ENCODE results near the gene CDH23.

CDH23 gene

DNA sequence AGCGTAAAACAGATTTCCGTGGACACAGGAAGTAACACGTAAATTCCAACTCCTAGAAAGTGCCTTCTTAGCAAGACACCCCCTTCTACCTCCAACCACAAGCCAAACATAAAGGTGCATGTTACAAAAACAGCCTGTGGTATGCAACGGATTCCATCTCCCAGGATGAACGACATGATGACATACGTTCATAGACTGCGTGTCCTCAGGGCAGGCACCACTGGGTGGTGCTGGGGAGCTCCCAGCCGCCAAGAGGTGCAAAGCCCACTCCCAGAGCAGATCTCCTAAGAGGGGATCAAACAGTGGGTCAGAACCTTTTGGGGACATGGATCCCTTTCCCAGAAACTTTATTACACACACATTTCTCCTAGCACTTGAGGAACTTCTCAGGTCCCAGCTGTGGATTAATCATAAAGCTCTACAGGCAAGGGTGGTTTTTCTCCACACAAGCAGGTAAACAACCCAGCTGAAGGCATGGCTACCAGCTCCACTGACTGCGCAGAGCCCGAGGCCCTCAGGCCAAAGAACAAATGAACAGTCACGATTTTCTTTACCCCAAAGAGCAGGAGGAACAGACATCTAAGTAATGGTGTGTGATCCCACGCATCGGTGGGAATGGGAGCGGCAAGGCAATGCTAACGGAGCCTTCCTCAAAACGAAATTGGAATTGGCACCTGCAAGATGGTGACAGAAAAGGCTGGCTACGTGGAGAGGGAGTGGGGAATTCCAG, 440.5 kb downstream of the CDH23 start:
- no peak for ATAC-seq
- TF ChIP-seq ZNF8 (CRISPR knock-in tag; IDR thresholded peaks at IDR 0.05): 0 out of 2 replicates have a peak, but pooled peaks have one; percentile 19
- no peak for TF ChIP-seq ZFP3 (CRISPR knock-in tag; IDR thresholded peaks at IDR 0.05)

DNA sequence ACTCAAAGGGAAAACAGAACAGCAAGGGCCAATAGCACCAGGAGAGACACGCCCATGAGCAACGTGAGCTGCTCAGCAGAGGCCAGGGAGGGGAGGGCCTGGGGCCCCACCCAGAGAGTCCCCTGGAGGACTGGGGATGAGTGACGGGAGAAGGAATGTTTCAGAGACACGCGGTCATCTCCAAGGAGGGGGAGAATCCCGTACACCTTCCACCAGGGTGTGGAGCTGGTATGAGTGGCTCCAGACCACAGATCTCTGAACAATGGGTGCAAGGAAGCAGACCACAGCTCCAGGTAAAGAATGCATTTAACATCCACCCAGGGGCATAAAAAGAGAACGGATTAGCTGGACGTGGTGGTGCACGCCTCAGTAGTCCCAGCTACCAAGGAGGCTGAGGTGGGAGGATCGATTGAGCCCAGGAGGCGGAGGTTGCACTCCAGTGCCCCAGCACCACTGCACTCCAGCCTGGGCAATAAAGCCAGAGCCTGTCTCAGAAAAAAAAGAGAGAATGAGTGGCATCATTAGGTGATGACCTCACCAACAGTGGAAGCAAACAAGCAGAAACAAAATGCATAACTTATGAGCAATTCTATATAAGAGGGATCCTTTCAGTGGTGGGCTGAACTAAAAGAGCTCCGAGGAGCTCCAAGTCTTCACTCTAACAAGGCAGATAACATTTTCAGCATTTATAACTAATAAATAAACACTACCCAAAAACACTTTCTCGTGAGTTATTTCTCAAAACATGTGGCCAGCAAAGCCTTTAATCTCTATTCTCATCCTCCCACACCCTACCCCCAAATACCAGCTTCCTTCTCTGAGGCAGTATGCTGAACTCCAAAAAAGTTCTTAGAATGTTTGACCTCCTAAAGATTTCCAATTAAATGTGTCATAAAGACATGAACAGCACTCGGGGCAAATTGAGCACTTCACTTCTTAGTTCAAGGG, 441.8 kb downstream of the CDH23 start:
- no peak for ATAC-seq
- TF ChIP-seq SNAI2 (CRISPR knock-in tag; IDR thresholded peaks at IDR 0.05): no peak
- TF ChIP-seq, protein P1, sequence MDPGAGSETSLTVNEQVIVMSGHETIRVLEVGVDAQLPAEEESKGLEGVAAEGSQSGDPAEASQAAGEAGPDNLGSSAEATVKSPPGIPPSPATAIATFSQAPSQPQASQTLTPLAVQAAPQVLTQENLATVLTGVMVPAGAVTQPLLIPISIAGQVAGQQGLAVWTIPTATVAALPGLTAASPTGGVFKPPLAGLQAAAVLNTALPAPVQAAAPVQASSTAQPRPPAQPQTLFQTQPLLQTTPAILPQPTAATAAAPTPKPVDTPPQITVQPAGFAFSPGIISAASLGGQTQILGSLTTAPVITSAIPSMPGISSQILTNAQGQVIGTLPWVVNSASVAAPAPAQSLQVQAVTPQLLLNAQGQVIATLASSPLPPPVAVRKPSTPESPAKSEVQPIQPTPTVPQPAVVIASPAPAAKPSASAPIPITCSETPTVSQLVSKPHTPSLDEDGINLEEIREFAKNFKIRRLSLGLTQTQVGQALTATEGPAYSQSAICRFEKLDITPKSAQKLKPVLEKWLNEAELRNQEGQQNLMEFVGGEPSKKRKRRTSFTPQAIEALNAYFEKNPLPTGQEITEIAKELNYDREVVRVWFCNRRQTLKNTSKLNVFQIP (CRISPR knock-in tag; IDR thresholded peaks at IDR 0.05; ENCODE audit: borderline replicate concordance, low read depth): no peak
- TF ChIP-seq, protein P2, sequence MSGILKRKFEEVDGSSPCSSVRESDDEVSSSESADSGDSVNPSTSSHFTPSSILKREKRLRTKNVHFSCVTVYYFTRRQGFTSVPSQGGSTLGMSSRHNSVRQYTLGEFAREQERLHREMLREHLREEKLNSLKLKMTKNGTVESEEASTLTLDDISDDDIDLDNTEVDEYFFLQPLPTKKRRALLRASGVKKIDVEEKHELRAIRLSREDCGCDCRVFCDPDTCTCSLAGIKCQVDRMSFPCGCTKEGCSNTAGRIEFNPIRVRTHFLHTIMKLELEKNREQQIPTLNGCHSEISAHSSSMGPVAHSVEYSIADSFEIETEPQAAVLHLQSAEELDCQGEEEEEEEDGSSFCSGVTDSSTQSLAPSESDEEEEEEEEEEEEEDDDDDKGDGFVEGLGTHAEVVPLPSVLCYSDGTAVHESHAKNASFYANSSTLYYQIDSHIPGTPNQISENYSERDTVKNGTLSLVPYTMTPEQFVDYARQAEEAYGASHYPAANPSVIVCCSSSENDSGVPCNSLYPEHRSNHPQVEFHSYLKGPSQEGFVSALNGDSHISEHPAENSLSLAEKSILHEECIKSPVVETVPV (CRISPR knock-in tag; IDR thresholded peaks at IDR 0.05): no peak
- no peak for TF ChIP-seq BACH2 (CRISPR knock-in tag; IDR thresholded peaks at IDR 0.05; ENCODE audit: borderline replicate concordance)
- TF ChIP-seq RARB (CRISPR knock-in tag; IDR thresholded peaks at IDR 0.05): no peak
- TF ChIP-seq, protein P3, sequence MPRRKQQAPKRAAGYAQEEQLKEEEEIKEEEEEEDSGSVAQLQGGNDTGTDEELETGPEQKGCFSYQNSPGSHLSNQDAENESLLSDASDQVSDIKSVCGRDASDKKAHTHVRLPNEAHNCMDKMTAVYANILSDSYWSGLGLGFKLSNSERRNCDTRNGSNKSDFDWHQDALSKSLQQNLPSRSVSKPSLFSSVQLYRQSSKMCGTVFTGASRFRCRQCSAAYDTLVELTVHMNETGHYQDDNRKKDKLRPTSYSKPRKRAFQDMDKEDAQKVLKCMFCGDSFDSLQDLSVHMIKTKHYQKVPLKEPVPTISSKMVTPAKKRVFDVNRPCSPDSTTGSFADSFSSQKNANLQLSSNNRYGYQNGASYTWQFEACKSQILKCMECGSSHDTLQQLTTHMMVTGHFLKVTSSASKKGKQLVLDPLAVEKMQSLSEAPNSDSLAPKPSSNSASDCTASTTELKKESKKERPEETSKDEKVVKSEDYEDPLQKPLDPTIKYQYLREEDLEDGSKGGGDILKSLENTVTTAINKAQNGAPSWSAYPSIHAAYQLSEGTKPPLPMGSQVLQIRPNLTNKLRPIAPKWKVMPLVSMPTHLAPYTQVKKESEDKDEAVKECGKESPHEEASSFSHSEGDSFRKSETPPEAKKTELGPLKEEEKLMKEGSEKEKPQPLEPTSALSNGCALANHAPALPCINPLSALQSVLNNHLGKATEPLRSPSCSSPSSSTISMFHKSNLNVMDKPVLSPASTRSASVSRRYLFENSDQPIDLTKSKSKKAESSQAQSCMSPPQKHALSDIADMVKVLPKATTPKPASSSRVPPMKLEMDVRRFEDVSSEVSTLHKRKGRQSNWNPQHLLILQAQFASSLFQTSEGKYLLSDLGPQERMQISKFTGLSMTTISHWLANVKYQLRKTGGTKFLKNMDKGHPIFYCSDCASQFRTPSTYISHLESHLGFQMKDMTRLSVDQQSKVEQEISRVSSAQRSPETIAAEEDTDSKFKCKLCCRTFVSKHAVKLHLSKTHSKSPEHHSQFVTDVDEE (CRISPR knock-in tag; IDR thresholded peaks at IDR 0.05): no peak
- TF ChIP-seq ZC3H10 (CRISPR knock-in tag; IDR thresholded peaks at IDR 0.05): no peak
- TF ChIP-seq ESRRG (CRISPR knock-in tag; IDR thresholded peaks at IDR 0.05): no peak
- TF ChIP-seq ZNF565 (CRISPR knock-in tag; conservative IDR thresholded peaks at IDR 0.05; ENCODE audit: low read depth): no peak
- TF ChIP-seq, protein P4, sequence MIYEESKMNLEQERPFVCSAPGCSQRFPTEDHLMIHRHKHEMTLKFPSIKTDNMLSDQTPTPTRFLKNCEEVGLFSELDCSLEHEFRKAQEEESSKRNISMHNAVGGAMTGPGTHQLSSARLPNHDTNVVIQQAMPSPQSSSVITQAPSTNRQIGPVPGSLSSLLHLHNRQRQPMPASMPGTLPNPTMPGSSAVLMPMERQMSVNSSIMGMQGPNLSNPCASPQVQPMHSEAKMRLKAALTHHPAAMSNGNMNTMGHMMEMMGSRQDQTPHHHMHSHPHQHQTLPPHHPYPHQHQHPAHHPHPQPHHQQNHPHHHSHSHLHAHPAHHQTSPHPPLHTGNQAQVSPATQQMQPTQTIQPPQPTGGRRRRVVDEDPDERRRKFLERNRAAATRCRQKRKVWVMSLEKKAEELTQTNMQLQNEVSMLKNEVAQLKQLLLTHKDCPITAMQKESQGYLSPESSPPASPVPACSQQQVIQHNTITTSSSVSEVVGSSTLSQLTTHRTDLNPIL (CRISPR knock-in tag; IDR thresholded peaks at IDR 0.05; ENCODE audit: low read depth): no peak
- no peak for TF ChIP-seq CSDC2 (CRISPR knock-in tag; IDR thresholded peaks at IDR 0.05)
- TF ChIP-seq ZFP30 (CRISPR knock-in tag; IDR thresholded peaks at IDR 0.05): no peak

DNA sequence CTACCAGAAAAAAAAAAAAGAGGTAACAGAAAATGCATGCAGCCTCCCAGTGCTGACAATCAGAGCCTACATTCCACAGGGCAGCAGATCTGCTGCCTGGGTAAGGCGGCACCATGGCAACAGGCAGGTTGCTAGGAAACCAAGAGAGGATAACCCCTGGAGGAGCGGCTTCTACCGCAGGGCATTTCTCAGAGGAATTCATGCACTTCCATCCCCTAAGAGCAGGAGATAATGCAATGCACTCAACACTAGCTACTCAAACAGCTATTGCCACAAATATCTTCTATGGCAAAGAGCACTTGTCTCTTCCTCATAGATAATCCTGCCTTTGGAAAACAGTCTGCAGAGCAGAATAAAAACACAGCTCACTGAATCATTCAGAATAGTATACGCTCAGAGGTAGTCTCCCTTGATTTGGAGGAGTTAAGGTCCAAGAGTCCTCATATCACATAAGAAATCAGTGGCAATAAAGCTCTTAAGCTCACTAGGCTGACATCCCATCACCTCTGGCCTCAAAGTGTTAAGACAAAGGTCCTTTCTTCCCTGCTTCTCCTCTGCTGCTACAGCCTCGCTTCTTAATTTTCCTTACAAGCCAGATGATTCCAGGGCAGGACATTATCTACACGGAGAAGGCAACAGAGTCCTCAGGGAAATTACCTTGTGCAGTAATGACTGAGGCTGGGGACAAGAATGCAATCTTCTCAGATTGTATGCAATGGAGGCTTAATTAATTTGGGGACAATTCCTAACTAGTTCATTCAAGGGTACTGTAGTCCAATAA, 443.6 kb downstream of the CDH23 start:
- TF ChIP-seq ISL1 (CRISPR knock-in tag; IDR thresholded peaks at IDR 0.05) (peak; percentile 57), GLIS3 (CRISPR knock-in tag; IDR thresholded peaks at IDR 0.05) (no peak)
- peak; percentile 94 for ATAC-seq

DNA sequence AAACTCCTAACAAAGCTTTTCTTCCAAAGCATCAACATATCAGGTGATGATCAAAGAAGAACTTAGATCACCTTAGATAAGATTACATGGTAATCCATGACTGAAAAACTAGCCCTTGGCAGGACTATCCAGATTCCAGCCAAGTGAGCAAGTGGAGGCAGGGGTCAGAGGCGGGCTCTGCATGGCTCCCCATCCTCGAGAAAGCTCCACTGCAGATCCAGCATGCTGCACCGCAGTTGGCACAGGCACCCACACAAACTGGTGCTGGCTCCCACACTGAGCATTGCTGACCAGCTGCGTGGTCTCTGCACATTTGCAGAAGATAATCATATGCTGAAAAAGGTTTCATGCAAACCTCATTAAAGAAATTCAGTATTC, 444.2 kb downstream of the CDH23 start:
- no peak for ATAC-seq
- TF ChIP-seq ZFP30 (CRISPR knock-in tag; IDR thresholded peaks at IDR 0.05) (no peak), ZNF8 (CRISPR knock-in tag; IDR thresholded peaks at IDR 0.05) (no peak), RARB (CRISPR knock-in tag; IDR thresholded peaks at IDR 0.05) (no peak), ISL1 (CRISPR knock-in tag; IDR thresholded peaks at IDR 0.05) (no peak), ARNTL (CRISPR knock-in tag; IDR thresholded peaks at IDR 0.05; ENCODE audit: borderline replicate concordance, low read depth) (no peak), TCF4 (CRISPR knock-in tag; IDR thresholded peaks at IDR 0.05; ENCODE audit: borderline replicate concordance) (no peak), OSR1 (CRISPR knock-in tag; IDR thresholded peaks at IDR 0.05) (no peak), ZNF565 (CRISPR knock-in tag; conservative IDR thresholded peaks at IDR 0.05; ENCODE audit: low read depth) (no peak)
- TF ChIP-seq, protein P5, sequence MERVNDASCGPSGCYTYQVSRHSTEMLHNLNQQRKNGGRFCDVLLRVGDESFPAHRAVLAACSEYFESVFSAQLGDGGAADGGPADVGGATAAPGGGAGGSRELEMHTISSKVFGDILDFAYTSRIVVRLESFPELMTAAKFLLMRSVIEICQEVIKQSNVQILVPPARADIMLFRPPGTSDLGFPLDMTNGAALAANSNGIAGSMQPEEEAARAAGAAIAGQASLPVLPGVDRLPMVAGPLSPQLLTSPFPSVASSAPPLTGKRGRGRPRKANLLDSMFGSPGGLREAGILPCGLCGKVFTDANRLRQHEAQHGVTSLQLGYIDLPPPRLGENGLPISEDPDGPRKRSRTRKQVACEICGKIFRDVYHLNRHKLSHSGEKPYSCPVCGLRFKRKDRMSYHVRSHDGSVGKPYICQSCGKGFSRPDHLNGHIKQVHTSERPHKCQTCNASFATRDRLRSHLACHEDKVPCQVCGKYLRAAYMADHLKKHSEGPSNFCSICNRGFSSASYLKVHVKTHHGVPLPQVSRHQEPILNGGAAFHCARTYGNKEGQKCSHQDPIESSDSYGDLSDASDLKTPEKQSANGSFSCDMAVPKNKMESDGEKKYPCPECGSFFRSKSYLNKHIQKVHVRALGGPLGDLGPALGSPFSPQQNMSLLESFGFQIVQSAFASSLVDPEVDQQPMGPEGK (CRISPR knock-in tag; IDR thresholded peaks at IDR 0.05; ENCODE audit: borderline replicate concordance): no peak
- TF ChIP-seq, protein P1 (CRISPR knock-in tag; IDR thresholded peaks at IDR 0.05; ENCODE audit: borderline replicate concordance, low read depth): no peak
